ENCODE measurements around the gene CCR2.

DNA sequence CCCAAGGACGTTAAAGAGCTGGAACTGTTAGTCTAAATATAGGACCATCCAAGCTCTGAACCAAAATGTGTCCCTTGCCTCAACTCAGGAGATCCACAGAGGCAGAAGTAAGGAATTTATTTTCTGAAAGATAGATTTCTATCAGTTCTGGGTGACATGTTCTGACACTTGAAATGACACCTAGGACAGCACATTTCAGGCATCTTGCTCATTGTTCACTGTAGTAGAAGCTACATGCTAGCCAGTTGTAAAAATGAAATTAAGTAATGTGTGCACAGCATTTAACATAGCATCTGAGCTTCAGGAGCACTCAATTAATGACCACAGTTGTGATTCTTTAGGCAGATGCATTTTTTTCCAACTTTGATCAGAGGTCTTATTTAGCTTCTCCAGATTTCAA is 567 bp downstream of the CCR2 start:
- TF ChIP-seq CTCF (conservative IDR thresholded peaks at IDR 0.05; ENCODE audit: low read length) (no peak), EZH2phosphoT487 (IDR thresholded peaks at IDR 0.05; ENCODE audit: borderline replicate concordance) (no peak)
